ENCODE measurements around the gene OR4F6. TPM values are rescaled to one million over a fixed set of nuclear protein-coding genes. Genes with fewer than 3 reads are reported as not detected.

The OR4F6 gene
- total and polyA plus RNA-seq, 2 donors (not counting 1 experiment from before 2014, with no cell fraction given): not detected

- Histone ChIP-seq H4K20me1 (ENCODE audit: control insufficient read depth, extremely low read depth, insufficient read depth, low read length) (no peaks in the 10 kb centered on the region), H3K9me3 (ENCODE audit: control insufficient read depth, insufficient read depth, low read depth, low read length) (no peaks in the 10 kb centered on the region), H3K9ac (ENCODE audit: insufficient read depth, low read length) (no peak overlapping the region), H2AFZ (ENCODE audit: low read length) (no peak overlapping the region), H3K4me3 (replicated peaks in 1 of 4; ENCODE audit: control extremely low read depth in 1 of 4, insufficient read depth in 1 of 4, low read depth in 3 of 4, low read length in 4 of 4) (no peak overlapping the region), H3K79me2 (ENCODE audit: control insufficient read depth, insufficient read depth, low read length) (no peaks in the 10 kb centered on the region), H3K27me3 (ENCODE audit: control insufficient read depth, insufficient read depth, low read length) (no peaks in the 10 kb centered on the region), H3K4me2 (ENCODE audit: extremely low read depth, insufficient read depth, low read length) (no peak overlapping the region), H3K36me3 (ENCODE audit: control insufficient read depth, insufficient read depth, low read length) (no peaks in the 10 kb centered on the region), H3K27ac (ENCODE audit: insufficient read depth, low read length) (no peak overlapping the region), H3K4me1 (ENCODE audit: control insufficient read depth, extremely low read depth, insufficient read depth, low read length) (no peaks in the 10 kb centered on the region)
- TF ChIP-seq EZH2 (IDR thresholded peaks at IDR 0.05; ENCODE audit: low read length, missing control alignments): no peak
- TF ChIP-seq CTCF (conservative IDR thresholded peaks at IDR 0.05 in 1 of 2, IDR thresholded peaks at IDR 0.05 in 1 of 2; ENCODE audit: low read depth in 1 of 2, low read length in 2 of 2): no peak
- no peak for DNase-seq (ENCODE audit: low read depth in 2 of 2)
Measured at GRCh38 chr15:101844916-101845315, 41.6 kb downstream of the OR4F6 start.

- Histone ChIP-seq H2AFZ (ENCODE audit: low read length) (no peak overlapping the region), H3K9me3 (ENCODE audit: control insufficient read depth, insufficient read depth, low read depth, low read length) (no peaks in the 10 kb centered on the region), H3K9ac (ENCODE audit: insufficient read depth, low read length) (no peak overlapping the region), H3K27ac (ENCODE audit: insufficient read depth, low read length) (no peak overlapping the region), H4K20me1 (ENCODE audit: control insufficient read depth, extremely low read depth, insufficient read depth, low read length) (no peaks in the 10 kb centered on the region), H3K4me3 (replicated peaks in 1 of 4; ENCODE audit: control extremely low read depth in 1 of 4, insufficient read depth in 1 of 4, low read depth in 3 of 4, low read length in 4 of 4) (no peak overlapping the region), H3K79me2 (ENCODE audit: control insufficient read depth, insufficient read depth, low read length) (no peaks in the 10 kb centered on the region), H3K4me1 (ENCODE audit: control insufficient read depth, extremely low read depth, insufficient read depth, low read length) (no peaks in the 10 kb centered on the region), H3K36me3 (ENCODE audit: control insufficient read depth, insufficient read depth, low read length) (no peaks in the 10 kb centered on the region), H3K27me3 (ENCODE audit: control insufficient read depth, insufficient read depth, low read length) (no peaks in the 10 kb centered on the region), H3K4me2 (ENCODE audit: extremely low read depth, insufficient read depth, low read length) (no peak overlapping the region)
- peak in 1 of 2 donors; percentile 4 for DNase-seq (ENCODE audit: low read depth in 2 of 2)
- TF ChIP-seq EZH2 (IDR thresholded peaks at IDR 0.05; ENCODE audit: low read length, missing control alignments): no peak
- TF ChIP-seq CTCF (conservative IDR thresholded peaks at IDR 0.05 in 1 of 2, IDR thresholded peaks at IDR 0.05 in 1 of 2; ENCODE audit: low read depth in 1 of 2, low read length in 2 of 2): no peak
Measured at GRCh38 chr15:101852356-101852755, 49.0 kb downstream of the OR4F6 start.

Other genes with a start within 250 kb of the OR4F6 start
- gene TM2D3, start 151.1 kb upstream of the OR4F6 start, total RNA-seq: 46.2 and 71.5 TPM in 2 replicates
- gene TM2D3, start 151.1 kb upstream of the OR4F6 start, polyA plus RNA-seq: 44.6 and 46.1 TPM in 2 replicates
- gene TARS3, start 79.0 kb upstream of the OR4F6 start, total RNA-seq: 9.5 and 23.3 TPM in 2 replicates
- 4.3 and 6.2 TPM in 2 replicates for gene TARS3, start 79.0 kb upstream of the OR4F6 start, polyA plus RNA-seq
- gene OR4F15, start 8.7 kb downstream of the OR4F6 start, total RNA-seq: 0.17 TPM in 1 of 2 replicates, not detected in the other
- not detected in 2 replicates for gene OR4F15, start 8.7 kb downstream of the OR4F6 start, polyA plus RNA-seq